Measurements from ENCODE around the gene MIDN.
A peak's percentile ranks its signal among the peaks of the same experiment; 100 is the strongest.

MIDN gene

DNA sequence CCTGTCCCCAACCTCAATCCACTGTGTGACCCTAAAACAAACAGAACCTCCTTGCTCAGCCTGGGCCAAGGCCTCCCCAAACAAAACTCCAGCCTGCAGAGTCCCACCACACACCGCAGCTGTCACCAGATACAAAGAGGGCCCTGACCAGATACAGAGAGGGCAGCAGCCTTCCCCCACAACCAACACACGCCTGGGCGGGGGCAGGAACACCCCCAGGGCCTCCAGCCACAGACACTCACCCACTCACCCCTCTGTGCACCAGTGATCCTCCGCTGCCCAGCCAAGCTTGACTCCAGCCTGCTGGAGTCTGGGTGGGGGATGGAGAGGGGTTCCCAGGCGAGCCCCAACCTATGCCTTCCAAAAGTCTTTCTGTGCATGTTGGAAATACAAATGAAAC is 14.8 kb downstream of the MIDN start:
- H3K27me3 Mint-ChIP-seq = no peaks in the 10 kb centered on the region
- no peaks in the 10 kb centered on the region for H3K36me3 Mint-ChIP-seq
- H3K27ac Mint-ChIP-seq = peak overlapping the region; percentile 22
- H3K4me1 Mint-ChIP-seq (ENCODE audit: low read depth) = peaks cover 47% of the 10 kb centered on the region
- H3K9me3 Mint-ChIP-seq (ENCODE audit: low read depth) = no peaks in the 10 kb centered on the region
- H3K4me3 Mint-ChIP-seq = peak overlapping the region; percentile 73

DNA sequence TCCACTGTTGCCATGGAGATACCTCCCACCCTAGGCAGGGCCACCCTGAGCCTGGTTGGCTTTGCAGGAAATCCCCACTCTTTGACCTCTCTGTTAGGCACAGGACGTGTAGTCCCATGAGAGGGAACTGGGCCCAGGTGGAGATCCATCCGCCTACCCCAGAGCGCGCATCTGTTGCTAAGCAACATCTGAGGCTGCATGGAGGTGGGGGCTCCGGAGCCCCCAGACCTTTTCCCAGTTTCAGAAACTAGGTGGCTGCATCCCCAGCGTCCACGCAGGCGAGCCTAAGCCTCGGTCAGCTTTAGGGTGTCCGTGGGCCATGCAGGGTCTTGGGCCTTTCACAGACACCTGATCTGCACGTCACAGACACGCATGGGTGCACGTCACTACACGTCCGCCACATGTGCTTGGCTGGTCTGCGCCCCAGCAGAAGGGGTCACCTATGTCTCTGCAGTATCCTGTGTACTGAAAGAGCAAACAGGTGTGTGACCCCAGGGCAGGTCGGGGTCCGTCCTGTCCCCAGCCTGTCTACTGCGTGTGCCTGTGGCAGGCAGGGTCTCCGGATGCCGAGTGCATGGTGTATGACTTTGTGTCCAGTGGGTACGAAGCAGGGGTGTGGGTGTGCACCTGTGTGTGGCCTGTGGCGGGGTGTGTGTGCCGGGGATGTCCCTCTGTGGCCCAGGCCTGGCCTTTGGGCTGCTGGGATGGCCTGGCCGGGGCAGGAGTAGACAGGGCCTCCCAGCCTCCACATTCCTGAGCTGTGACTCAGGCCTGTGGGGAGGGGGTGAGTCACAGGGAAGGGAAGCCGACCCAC is 16.6 kb downstream of the MIDN start:
- H3K4me3 Mint-ChIP-seq = peak overlapping the region; percentile 66
- peak overlapping the region; percentile 41 for H3K27ac Mint-ChIP-seq
- peaks cover 41% of the 10 kb centered on the region for H3K4me1 Mint-ChIP-seq (ENCODE audit: low read depth)
- no peaks in the 10 kb centered on the region for H3K27me3 Mint-ChIP-seq
- H3K36me3 Mint-ChIP-seq = no peaks in the 10 kb centered on the region
- no peaks in the 10 kb centered on the region for H3K9me3 Mint-ChIP-seq (ENCODE audit: low read depth)

GRCh38 chr19:1265615-1266128 is 17.3 kb downstream of the MIDN start:
- Mint-ChIP-seq H3K36me3 (peaks cover 2% of the 10 kb centered on the region), H3K27ac (peak overlapping the region; percentile 76), H3K4me3 (peak overlapping the region; percentile 63), H3K4me1 (ENCODE audit: low read depth) (peaks cover 47% of the 10 kb centered on the region), H3K27me3 (no peaks in the 10 kb centered on the region), H3K9me3 (ENCODE audit: low read depth) (no peaks in the 10 kb centered on the region)

- H3K36me3 Mint-ChIP-seq = peaks cover 2% of the 10 kb centered on the region
- peaks cover 53% of the 10 kb centered on the region for H3K4me1 Mint-ChIP-seq (ENCODE audit: low read depth)
- H3K27ac Mint-ChIP-seq = peak overlapping the region; percentile 76
Observed at GRCh38 chr19:1266129-1266915, 17.9 kb downstream of the MIDN start.

GRCh38 chr19:1266916-1267476 is 18.6 kb downstream of the MIDN start:
- Mint-ChIP-seq H3K27ac (peak overlapping the region; percentile 3), H3K27me3 (no peaks in the 10 kb centered on the region), H3K4me1 (ENCODE audit: low read depth) (peaks cover 52% of the 10 kb centered on the region)

More at GRCh38 chr19:1266129-1266915, 17.9 kb downstream of the MIDN start:
- no peaks in the 10 kb centered on the region for H3K27me3 Mint-ChIP-seq
- H3K4me3 Mint-ChIP-seq = peak overlapping the region; percentile 63
- H3K9me3 Mint-ChIP-seq (ENCODE audit: low read depth) = no peaks in the 10 kb centered on the region

DNA sequence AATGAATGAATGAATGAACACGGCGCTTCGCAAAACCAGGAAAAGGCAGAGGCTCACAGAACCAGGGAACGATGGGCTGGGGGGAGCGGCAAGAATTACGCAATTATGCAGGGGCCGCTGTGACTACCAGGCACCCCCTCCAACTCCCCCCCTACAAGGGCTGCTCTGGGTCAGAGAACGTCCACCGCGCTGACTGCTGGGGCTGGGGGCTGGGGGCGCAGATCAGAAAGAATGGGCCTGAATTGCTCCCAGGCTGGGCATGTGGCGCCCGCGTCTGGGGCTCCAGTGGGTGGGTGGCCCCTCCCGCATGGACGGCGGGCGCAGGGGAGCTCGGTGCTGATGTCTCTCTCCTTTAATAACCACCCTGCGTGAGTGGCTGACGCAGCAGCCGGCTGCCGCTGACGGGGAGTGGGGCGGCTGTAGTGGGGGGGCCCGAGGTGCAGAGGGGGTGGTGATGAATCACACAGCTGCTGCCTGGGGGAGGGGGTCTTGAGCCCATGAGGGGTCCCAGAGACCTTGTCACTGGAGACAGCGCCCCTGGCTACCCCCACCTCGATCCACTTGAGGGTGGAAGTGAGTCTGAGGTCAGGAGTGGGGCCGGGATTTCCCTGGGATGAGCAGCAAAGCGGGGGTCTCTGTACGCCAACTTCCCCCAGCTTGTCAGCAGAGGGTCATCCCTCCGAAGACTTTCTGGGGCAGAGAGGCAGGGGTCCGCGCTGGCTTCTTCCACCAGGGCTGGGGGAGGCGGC is 19.3 kb downstream of the MIDN start:
- H3K4me3 Mint-ChIP-seq = peak overlapping the region; percentile 67
- H3K36me3 Mint-ChIP-seq = peaks cover 2% of the 10 kb centered on the region
- H3K4me1 Mint-ChIP-seq (ENCODE audit: low read depth) = peaks cover 54% of the 10 kb centered on the region
- no peaks in the 10 kb centered on the region for H3K9me3 Mint-ChIP-seq (ENCODE audit: low read depth)
- no peaks in the 10 kb centered on the region for H3K27me3 Mint-ChIP-seq
- H3K27ac Mint-ChIP-seq = peak overlapping the region; percentile 3

More at GRCh38 chr19:1266916-1267476, 18.6 kb downstream of the MIDN start:
- H3K36me3 Mint-ChIP-seq = peaks cover 2% of the 10 kb centered on the region
- no peaks in the 10 kb centered on the region for H3K9me3 Mint-ChIP-seq (ENCODE audit: low read depth)
- peak overlapping the region; percentile 67 for H3K4me3 Mint-ChIP-seq

DNA sequence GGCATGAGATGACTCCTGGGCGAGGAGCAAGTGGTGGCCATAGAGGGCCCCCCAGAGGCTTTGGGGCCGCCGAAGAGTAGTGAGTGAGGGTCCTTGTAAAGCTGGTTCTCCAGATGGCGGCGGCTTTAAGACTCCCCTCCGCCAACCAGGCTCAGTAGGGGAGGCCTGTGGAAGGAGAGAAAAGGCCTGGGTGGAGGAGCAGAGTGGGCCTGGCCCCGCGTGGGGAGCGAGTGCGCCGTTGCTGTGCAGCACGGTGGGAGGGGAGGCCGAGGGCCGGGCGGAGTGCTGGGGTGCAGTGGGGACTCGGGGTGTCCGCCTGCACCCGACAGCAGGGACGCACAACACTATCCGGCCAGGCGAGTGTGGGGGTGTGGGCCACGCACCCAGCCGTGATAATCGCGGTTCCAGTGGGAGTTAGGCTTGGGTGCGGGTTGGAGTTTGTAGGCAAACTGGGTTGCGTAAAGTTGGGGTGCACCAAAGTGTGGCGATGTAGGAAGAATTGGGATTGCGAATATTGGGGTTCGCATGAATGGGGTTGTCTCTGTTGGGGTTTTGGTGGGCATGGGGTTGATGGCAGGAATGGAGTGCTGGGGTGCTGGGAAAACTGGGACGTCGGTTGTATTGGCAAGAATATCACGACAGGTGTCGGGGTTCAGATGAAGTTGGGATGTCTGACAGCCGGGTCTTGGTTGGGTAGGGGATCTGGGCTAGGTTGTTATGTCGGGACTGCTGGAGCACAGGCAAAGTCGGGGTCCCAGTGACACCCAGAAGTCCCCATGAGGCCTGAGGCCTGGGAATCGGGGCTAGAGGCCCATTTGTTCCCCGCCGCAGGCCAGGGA is 20.1 kb downstream of the MIDN start:
- H3K27ac Mint-ChIP-seq = peak overlapping the region; percentile 87
- H3K4me3 Mint-ChIP-seq = peak overlapping the region; percentile 67
- H3K4me1 Mint-ChIP-seq (ENCODE audit: low read depth) = peaks cover 55% of the 10 kb centered on the region
- H3K9me3 Mint-ChIP-seq (ENCODE audit: low read depth) = no peaks in the 10 kb centered on the region
- H3K36me3 Mint-ChIP-seq = peaks cover 2% of the 10 kb centered on the region
- no peaks in the 10 kb centered on the region for H3K27me3 Mint-ChIP-seq

GRCh38 chr19:1269065-1269477 is 20.7 kb downstream of the MIDN start, which contains the start of gene CIRBP:
Gene CIRBP (plus strand): TSS chr19:1269332. CDS start chr19:1270934, 1,602 bp downstream.
- Mint-ChIP-seq H3K9me3 (ENCODE audit: low read depth) (no peaks in the 10 kb centered on the region), H3K27ac (peak within 1 kb of the TSS; percentile 96), H3K27me3 (no peaks in the 10 kb centered on the region), H3K36me3 (peaks cover 6% of the 10 kb centered on the region), H3K4me3 (peak within 1 kb of the TSS; percentile 95), H3K4me1 (ENCODE audit: low read depth) (peaks cover 61% of the 10 kb centered on the region)

- H3K4me3 Mint-ChIP-seq = peak overlapping the region; percentile 95
- no peaks in the 10 kb centered on the region for H3K9me3 Mint-ChIP-seq (ENCODE audit: low read depth)
- peak overlapping the region; percentile 96 for H3K27ac Mint-ChIP-seq
- no peaks in the 10 kb centered on the region for H3K27me3 Mint-ChIP-seq
- H3K4me1 Mint-ChIP-seq (ENCODE audit: low read depth) = peaks cover 62% of the 10 kb centered on the region
- peaks cover 6% of the 10 kb centered on the region for H3K36me3 Mint-ChIP-seq
Observed at GRCh38 chr19:1269478-1270212, 21.3 kb downstream of the MIDN start.

DNA sequence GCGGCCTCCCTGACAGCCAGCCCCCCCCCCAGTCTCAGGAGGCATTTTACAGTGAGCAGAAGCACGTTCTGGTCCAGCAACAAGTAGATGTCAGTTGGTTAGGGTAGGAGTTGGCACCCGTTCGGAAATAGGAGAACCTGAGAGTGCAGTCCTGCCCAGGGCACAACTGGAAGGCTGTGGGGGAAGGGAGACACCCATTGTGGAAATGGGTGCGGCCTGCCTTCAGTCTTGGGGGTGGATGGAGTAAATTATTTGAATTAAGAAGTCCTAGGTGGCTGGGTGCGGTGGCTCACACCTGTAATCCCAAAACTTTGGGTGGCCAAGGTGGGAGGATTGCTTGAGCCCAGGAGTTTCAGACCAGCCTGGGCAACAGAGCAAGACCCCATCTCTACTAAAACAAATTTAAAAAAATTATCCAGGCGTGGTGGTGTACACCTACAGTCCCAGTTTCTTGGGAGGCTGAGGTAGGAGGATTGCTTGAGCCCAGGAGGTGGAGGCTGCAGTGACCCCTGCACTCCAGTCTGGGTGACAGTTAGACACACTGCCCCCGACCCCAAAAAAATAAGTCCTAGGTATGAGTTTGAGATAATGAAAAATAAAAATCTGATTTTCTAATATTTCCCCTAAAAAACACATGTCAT is 21.9 kb downstream of the MIDN start:
- Mint-ChIP-seq H3K4me1 (ENCODE audit: low read depth) (peaks cover 58% of the 10 kb centered on the region), H3K27me3 (no peaks in the 10 kb centered on the region), H3K27ac (peak overlapping the region; percentile 96), H3K9me3 (ENCODE audit: low read depth) (no peaks in the 10 kb centered on the region), H3K4me3 (peak overlapping the region; percentile 95), H3K36me3 (peaks cover 6% of the 10 kb centered on the region)

- Mint-ChIP-seq H3K4me1 (ENCODE audit: low read depth) (peaks cover 54% of the 10 kb centered on the region), H3K27me3 (no peaks in the 10 kb centered on the region), H3K4me3 (peak overlapping the region; percentile 95), H3K9me3 (ENCODE audit: low read depth) (no peaks in the 10 kb centered on the region), H3K36me3 (peaks cover 6% of the 10 kb centered on the region), H3K27ac (peak overlapping the region; percentile 96)
Observed at GRCh38 chr19:1270854-1271527, 22.6 kb downstream of the MIDN start.

Data from activated naive CD8-positive, alpha-beta T cell (primary cell).